ENCODE results near the gene TMEM63B. TPM values are rescaled to one million over a fixed set of nuclear protein-coding genes. Genes with fewer than 3 reads are reported as not detected.

The TMEM63B gene
- polyA plus RNA-seq, 2 of the 4 experiments (the other 2 are of a cell fraction): 21.6 to 24.0 TPM

DNA sequence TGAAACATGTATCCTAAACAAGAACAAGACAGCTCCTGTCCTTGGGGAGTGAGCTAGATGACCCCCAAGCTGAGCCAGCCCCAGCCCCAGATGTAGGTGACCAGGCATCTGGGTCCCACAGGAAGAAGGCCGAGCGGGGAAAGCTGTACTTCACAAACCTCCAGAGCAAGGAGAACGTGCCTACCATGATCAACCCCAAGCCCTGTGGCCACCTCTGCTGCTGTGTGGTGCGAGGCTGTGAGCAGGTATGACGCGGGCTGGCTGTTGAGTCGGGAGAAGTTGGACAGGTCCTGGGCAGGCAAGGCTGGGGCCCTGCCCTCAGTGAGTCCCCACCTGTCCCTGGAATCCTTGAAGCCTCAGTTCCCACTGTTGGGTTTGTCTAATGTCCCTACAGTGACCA lies 19.9 kb downstream of the TMEM63B start:
- no peak for DNase-seq (ENCODE audit: low read depth in 1 of 2, low spot score in 1 of 2)
- H3K4me1 ChIP-seq: no peaks in the 10 kb centered on the region
- no peak for FAIRE-seq
- H3K27ac ChIP-seq: no peak overlapping the region
- TF ChIP-seq CEBPB (IDR thresholded peaks at IDR 0.05) (no peak), CHD4 (IDR thresholded peaks at IDR 0.05; ENCODE audit: borderline replicate concordance) (no peak), MAZ (IDR thresholded peaks at IDR 0.05; ENCODE audit: borderline replicate concordance, low read depth, low read length) (no peak), FOSL2 (IDR thresholded peaks at IDR 0.05) (no peak), FOSL2 (CRISPR knock-in tag; IDR thresholded peaks at IDR 0.05) (no peak), ZFP36 (IDR thresholded peaks at IDR 0.05; ENCODE audit: borderline replicate concordance, partially characterized antibody) (no peak), ESRRA (IDR thresholded peaks at IDR 0.05; ENCODE audit: borderline replicate concordance, low read length) (no peak), JUN (IDR thresholded peaks at IDR 0.05) (no peak), SMC3 (IDR thresholded peaks at IDR 0.05) (no peak), POLR2A (IDR thresholded peaks at IDR 0.05; ENCODE audit: low read length) (no peak), NR3C1 (IDR thresholded peaks at IDR 0.05) (no peak), POLR2AphosphoS2 (conservative IDR thresholded peaks at IDR 0.05; ENCODE audit: low read length) (no peak), CBX8 (IDR thresholded peaks at IDR 0.05) (no peak)
- TF ChIP-seq, protein P1, sequence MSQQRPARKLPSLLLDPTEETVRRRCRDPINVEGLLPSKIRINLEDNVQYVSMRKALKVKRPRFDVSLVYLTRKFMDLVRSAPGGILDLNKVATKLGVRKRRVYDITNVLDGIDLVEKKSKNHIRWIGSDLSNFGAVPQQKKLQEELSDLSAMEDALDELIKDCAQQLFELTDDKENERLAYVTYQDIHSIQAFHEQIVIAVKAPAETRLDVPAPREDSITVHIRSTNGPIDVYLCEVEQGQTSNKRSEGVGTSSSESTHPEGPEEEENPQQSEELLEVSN (IDR thresholded peaks at IDR 0.05; ENCODE audit: borderline replicate concordance, low read depth): no peak
- no peak overlapping the region for H3K4me2 ChIP-seq
- H3K4me3 ChIP-seq: no peak overlapping the region
- CTCF ChIA-PET: interaction anchor here (1.2 kb wide), 1 partner anchor 51 kb away, joined by 3 read pairs; no protein-coding TSS in a partner anchor
- 94% methylated on average over 4 of the region's 7 CpGs for WGBS (ENCODE audit: missing lambda C conversion rate)
- POLR2A ChIA-PET: no interaction called here
- no peak for ATAC-seq
- H3K9me3 ChIP-seq: no peaks in the 10 kb centered on the region

DNA sequence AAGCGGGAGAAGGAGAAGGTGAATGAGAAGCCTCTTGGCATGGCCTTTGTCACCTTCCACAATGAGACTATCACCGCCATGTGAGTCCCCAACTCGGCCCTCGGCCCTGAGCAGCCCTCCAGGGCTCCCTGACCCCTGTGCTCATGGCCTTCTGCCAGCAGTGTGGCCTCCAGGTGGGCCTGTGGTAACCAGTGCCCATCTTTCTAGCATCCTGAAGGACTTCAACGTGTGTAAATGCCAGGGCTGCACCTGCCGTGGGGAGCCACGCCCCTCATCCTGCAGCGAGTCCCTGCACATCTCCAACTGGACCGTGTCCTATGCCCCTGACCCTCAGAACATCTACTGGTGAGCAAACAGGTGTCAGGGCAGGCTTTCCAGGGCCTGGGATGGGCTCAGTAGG lies 21.0 kb downstream of the TMEM63B start:
- no peak overlapping the region for H3K4me2 ChIP-seq
- DNase-seq (ENCODE audit: low read depth in 1 of 2, low spot score in 1 of 2) (no peak), ATAC-seq (no peak), FAIRE-seq (no peak)
- no peak overlapping the region for H3K27ac ChIP-seq
- no peaks in the 10 kb centered on the region for H3K4me1 ChIP-seq
- TF ChIP-seq, protein P1 (IDR thresholded peaks at IDR 0.05; ENCODE audit: borderline replicate concordance, low read depth): no peak
- TF ChIP-seq JUN (IDR thresholded peaks at IDR 0.05): no peak
- no peak for TF ChIP-seq HEYL (CRISPR knock-in tag; IDR thresholded peaks at IDR 0.05)
- TF ChIP-seq RCOR1 (IDR thresholded peaks at IDR 0.05; ENCODE audit: low read depth, low read length): no peak
- no peak for TF ChIP-seq RNF2 (IDR thresholded peaks at IDR 0.05; ENCODE audit: borderline replicate concordance, low read depth)
- TF ChIP-seq HDAC2 (IDR thresholded peaks at IDR 0.05): no peak
- no peak for TF ChIP-seq MYC (IDR thresholded peaks at IDR 0.05; ENCODE audit: borderline replicate concordance, low read length)
- TF ChIP-seq, protein P2, sequence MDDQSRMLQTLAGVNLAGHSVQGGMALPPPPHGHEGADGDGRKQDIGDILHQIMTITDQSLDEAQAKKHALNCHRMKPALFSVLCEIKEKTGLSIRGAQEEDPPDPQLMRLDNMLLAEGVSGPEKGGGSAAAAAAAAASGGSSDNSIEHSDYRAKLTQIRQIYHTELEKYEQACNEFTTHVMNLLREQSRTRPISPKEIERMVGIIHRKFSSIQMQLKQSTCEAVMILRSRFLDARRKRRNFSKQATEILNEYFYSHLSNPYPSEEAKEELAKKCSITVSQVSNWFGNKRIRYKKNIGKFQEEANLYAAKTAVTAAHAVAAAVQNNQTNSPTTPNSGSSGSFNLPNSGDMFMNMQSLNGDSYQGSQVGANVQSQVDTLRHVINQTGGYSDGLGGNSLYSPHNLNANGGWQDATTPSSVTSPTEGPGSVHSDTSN (IDR thresholded peaks at IDR 0.05): no peak
- TF ChIP-seq FOSL2 (IDR thresholded peaks at IDR 0.05): no peak
- TF ChIP-seq FOSL2 (CRISPR knock-in tag; IDR thresholded peaks at IDR 0.05): no peak
- TF ChIP-seq NR3C1 (IDR thresholded peaks at IDR 0.05): no peak
- TF ChIP-seq NFE2L2 (conservative IDR thresholded peaks at IDR 0.05; ENCODE audit: low read length): no peak
- no peak for TF ChIP-seq POLR2A (IDR thresholded peaks at IDR 0.05; ENCODE audit: low read length)
- TF ChIP-seq, protein P3, sequence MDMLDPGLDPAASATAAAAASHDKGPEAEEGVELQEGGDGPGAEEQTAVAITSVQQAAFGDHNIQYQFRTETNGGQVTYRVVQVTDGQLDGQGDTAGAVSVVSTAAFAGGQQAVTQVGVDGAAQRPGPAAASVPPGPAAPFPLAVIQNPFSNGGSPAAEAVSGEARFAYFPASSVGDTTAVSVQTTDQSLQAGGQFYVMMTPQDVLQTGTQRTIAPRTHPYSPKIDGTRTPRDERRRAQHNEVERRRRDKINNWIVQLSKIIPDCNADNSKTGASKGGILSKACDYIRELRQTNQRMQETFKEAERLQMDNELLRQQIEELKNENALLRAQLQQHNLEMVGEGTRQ (IDR thresholded peaks at IDR 0.05): no peak
- TF ChIP-seq EP300 (IDR thresholded peaks at IDR 0.05): no peak
- 83% methylated on average over 4 of the region's 9 CpGs for WGBS (ENCODE audit: missing lambda C conversion rate)
- ChIA-PET CTCF (interaction anchor here (0.7 kb wide), 1 partner anchor 390 kb away, joined by 3 read pairs; no protein-coding TSS in a partner anchor), POLR2A (no interaction called here)
- H3K4me3 ChIP-seq: no peak overlapping the region
- H3K9me3 ChIP-seq: no peaks in the 10 kb centered on the region
